Testis (tissue), 2 donors: ENCODE results near the gene ADAM8.

Experiments used
- POLR2A ChIP-seq: fragments of 450-650 bp; IDR thresholded peaks from one replicate; pipeline ENCODE4 v1.6.1; 2017; ENCODE audit warnings: antibody characterized with exemption, mild to moderate bottlenecking, moderate library complexity
- TF ChIP-seq, protein P1 (sequence below), 3 experiments: fragments of 450-650 bp in 2 of 3; fragments of 200-600 bp in 1 of 3; sonication (generic) in 1 of 3; IDR thresholded peaks; one replicate each; pipeline ENCODE4 v1.5.1; 2016 to 2019; ENCODE audit warnings: antibody characterized with exemption in 3 of 3, mild to moderate bottlenecking in 2 of 3, moderate library complexity in 1 of 3

DNA sequence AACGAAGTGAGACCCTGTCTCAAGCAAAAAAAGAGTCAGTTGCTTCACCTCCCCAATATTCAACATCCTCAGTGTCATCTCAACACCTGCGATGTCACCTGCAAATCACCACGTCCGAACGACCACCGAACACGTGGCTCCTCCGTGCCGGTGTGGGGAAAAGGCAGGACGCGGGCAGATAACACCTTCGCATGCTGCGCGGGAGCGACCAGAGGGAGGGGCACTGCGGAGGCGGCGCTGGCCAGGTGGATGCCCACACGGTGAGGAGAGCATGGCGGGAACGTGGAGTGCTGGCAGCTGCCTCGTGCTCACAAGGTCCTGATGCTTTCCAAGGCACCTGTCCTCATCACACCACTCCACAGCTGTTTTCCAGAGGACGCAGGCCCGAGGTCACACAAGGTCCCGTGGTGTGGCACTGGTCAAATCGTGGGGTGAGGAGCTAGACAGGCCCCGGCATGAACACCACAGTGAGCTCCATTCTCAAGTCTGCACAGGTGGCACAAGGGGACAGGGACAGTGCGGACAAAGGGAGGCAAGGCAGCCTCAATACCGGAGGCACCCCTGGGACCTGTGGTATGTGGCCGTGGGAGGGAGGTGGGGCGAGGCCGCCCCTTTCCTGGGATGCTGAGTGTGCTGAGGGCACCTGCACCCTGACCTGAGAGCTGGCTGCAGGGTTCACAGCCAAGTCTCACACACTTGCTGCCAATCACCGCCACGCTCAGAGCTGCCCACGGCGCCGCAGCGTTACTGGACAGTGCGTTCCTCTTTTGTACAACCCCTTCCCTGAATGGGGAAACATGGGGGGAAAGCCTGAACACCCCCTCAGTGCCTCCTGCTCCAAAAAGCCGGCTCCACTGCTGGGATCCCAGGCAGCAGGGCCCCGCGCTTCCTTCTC lies 19.0 kb upstream of the ADAM8 start:
- TF ChIP-seq, protein P1, sequence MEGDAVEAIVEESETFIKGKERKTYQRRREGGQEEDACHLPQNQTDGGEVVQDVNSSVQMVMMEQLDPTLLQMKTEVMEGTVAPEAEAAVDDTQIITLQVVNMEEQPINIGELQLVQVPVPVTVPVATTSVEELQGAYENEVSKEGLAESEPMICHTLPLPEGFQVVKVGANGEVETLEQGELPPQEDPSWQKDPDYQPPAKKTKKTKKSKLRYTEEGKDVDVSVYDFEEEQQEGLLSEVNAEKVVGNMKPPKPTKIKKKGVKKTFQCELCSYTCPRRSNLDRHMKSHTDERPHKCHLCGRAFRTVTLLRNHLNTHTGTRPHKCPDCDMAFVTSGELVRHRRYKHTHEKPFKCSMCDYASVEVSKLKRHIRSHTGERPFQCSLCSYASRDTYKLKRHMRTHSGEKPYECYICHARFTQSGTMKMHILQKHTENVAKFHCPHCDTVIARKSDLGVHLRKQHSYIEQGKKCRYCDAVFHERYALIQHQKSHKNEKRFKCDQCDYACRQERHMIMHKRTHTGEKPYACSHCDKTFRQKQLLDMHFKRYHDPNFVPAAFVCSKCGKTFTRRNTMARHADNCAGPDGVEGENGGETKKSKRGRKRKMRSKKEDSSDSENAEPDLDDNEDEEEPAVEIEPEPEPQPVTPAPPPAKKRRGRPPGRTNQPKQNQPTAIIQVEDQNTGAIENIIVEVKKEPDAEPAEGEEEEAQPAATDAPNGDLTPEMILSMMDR (IDR thresholded peaks at IDR 0.05): no peak
- TF ChIP-seq POLR2A: no peak
